HG02973 (cell line): ENCODE measurements around the gene KIRREL3.

Experiments used
- ATAC-seq: cut with Tn5 transposase; IDR thresholded peaks from one replicate; pipeline ENCODE4 v1.9.1; 2021; ENCODE audit warnings: moderate library complexity; ENCODE audit not compliant: unreplicated experiment

KIRREL3 gene

GRCh38 chr11:126646701-126647557 is 353.6 kb downstream of the KIRREL3 start:
- no peak for ATAC-seq

- ATAC-seq: no peak
Observed at GRCh38 chr11:126645186-126645585, 355.4 kb downstream of the KIRREL3 start.

GRCh38 chr11:126640186-126640585 is 360.4 kb downstream of the KIRREL3 start:
- ATAC-seq: no peak

GRCh38 chr11:126639692-126640091 is 360.9 kb downstream of the KIRREL3 start:
- ATAC-seq: no peak

GRCh38 chr11:126638648-126639047 is 361.9 kb downstream of the KIRREL3 start:
- no peak for ATAC-seq

GRCh38 chr11:126637795-126638175 is 362.8 kb downstream of the KIRREL3 start:
- ATAC-seq: no peak

GRCh38 chr11:126636911-126637794 is 363.4 kb downstream of the KIRREL3 start:
- no peak for ATAC-seq

- no peak for ATAC-seq
Observed at GRCh38 chr11:126635511-126635910, 365.1 kb downstream of the KIRREL3 start.

GRCh38 chr11:126634963-126635362 is 365.6 kb downstream of the KIRREL3 start:
- no peak for ATAC-seq

- no peak for ATAC-seq
Observed at GRCh38 chr11:126633330-126633729, 367.2 kb downstream of the KIRREL3 start.

GRCh38 chr11:126630893-126631798 is 369.4 kb downstream of the KIRREL3 start:
- no peak for ATAC-seq

- ATAC-seq: no peak
Observed at GRCh38 chr11:126630488-126630887, 370.1 kb downstream of the KIRREL3 start.

- no peak for ATAC-seq
Observed at GRCh38 chr11:126628790-126629621, 371.6 kb downstream of the KIRREL3 start.

GRCh38 chr11:126628450-126628789 is 372.1 kb downstream of the KIRREL3 start:
- ATAC-seq: no peak

GRCh38 chr11:126627421-126627820 is 373.1 kb downstream of the KIRREL3 start:
- ATAC-seq: no peak

- ATAC-seq: no peak
Observed at GRCh38 chr11:126624506-126624905, 376.1 kb downstream of the KIRREL3 start.

GRCh38 chr11:126619516-126619915 is 381.1 kb downstream of the KIRREL3 start:
- ATAC-seq: no peak

GRCh38 chr11:126615845-126616244 is 384.7 kb downstream of the KIRREL3 start:
- ATAC-seq: no peak

GRCh38 chr11:126613272-126613671 is 387.3 kb downstream of the KIRREL3 start:
- ATAC-seq: no peak

GRCh38 chr11:126612671-126613070 is 387.9 kb downstream of the KIRREL3 start:
- ATAC-seq: no peak
